ENCODE results near the gene TRDN.
A peak's percentile ranks its signal among the peaks of the same experiment; 100 is the strongest.
"Not testable (repeated sequence)": the region's sequence is repeated elsewhere in the genome, so short reads cannot be mapped to it uniquely, and the experiment has no call there.

TRDN gene

GRCh38 chr6:123383718-123384117 lies 253.0 kb downstream of the TRDN start:
- no peak for DNase-seq

GRCh38 chr6:123380257-123380656 lies 256.5 kb downstream of the TRDN start:
- DNase-seq = no peak

DNA sequence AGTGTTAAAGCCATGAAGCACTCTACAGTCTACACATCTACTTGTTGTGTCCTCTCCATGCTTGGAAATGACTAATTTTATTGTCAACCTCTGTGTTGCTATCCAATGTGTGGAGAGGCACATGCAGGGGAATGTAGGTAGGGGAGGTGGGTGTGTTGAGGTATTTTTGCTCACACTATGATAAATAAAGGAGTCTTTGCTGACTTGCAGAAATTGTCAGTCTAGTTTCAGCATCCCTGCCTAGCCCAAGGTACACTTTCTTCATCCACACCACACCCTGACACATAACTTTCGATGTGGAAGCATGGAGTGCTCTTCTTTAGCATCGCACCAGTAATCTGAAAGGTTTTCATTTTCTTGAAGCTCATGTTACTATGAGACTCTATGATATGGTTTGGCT lies 264.0 kb downstream of the TRDN start:
- no peak for DNase-seq

- no peak for DNase-seq
These were observed 272.8 kb downstream of the TRDN start for GRCh38 chr6:123363912-123364311.

- no peak for DNase-seq
These were observed 276.4 kb downstream of the TRDN start for GRCh38 chr6:123360359-123360758.

DNA sequence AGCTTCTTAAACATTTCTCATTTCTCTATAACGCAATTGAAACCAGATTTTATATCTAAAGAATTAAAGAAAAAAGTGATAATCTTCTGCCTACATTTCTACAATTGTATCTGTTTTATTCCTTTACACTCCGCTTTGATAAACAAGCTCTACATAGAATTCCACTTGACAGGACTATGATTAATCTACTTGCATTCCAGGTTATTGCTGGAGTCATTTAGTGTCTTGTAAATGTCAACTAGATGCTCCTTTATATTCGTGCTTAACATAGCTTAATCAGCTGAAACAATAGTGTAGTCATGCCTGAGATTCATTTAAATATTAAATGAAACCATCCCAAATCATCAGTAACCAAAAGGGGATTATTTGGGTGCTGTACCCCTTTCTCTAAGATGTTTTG lies 284.0 kb downstream of the TRDN start:
- DNase-seq = no peak

DNA sequence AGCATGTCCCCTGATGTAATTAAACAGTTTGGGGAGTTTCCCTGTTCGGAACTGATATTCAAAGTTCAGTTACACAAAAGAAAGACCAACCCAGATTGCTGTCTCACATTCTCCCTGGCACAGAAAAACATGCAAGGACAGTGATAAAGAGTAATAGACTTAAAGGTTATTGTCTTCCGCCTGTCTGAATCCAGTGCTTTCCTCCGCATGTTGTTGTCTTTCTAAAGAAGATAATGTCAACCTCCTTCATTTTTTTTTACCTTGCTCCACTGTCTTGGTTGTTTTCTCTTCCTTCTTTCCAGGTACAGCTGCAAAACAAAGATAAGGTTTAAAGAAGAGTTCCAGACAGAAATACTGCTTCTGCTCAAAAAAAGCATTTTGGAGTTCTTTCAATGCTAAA lies 284.5 kb downstream of the TRDN start:
- no peak for DNase-seq

DNA sequence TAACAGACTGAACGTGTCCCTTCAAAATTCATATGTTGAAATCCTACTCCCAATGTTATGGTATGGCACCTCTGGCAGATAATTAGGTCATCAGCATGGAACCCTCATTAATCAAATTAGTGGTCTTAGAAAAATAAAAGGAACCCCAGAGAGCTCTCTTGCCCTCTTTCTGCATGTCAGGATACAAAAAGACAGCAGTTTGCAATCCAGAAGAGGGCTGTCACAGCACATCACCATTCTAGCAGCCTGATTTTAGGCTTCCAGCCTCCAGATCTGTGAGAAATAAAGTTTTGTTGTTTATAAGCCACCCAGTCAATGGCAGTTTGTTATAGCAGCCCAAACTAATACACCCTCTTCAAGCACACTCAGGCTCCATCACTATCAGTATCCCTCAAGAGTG lies 292.9 kb downstream of the TRDN start:
- DNase-seq = no peak

- DNase-seq = no peak
These were observed 298.4 kb downstream of the TRDN start for GRCh38 chr6:123338394-123338793.

GRCh38 chr6:123333000-123333756 lies 303.6 kb downstream of the TRDN start:
- DNase-seq = no peak

GRCh38 chr6:123332070-123332469 lies 304.7 kb downstream of the TRDN start:
- DNase-seq = no peak

DNA sequence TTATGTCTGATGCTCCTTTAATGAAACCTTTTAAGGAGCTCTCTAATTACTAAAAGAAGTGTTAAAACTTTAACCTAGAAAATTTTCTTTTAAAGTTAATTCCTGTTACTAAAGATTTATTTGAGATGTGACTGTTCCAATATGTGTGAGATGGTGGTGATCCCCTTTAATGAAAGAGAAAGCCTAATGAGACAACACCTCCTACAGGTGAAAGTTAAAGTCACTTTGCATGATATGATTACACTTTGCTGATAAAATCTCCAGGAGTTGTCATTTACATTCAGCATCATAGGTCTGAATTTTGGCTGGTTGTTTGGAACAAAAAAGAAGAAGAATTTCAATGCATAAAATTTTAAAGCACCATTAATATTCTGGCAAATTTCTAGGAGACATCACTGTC lies 307.4 kb downstream of the TRDN start:
- no peak for DNase-seq

DNA sequence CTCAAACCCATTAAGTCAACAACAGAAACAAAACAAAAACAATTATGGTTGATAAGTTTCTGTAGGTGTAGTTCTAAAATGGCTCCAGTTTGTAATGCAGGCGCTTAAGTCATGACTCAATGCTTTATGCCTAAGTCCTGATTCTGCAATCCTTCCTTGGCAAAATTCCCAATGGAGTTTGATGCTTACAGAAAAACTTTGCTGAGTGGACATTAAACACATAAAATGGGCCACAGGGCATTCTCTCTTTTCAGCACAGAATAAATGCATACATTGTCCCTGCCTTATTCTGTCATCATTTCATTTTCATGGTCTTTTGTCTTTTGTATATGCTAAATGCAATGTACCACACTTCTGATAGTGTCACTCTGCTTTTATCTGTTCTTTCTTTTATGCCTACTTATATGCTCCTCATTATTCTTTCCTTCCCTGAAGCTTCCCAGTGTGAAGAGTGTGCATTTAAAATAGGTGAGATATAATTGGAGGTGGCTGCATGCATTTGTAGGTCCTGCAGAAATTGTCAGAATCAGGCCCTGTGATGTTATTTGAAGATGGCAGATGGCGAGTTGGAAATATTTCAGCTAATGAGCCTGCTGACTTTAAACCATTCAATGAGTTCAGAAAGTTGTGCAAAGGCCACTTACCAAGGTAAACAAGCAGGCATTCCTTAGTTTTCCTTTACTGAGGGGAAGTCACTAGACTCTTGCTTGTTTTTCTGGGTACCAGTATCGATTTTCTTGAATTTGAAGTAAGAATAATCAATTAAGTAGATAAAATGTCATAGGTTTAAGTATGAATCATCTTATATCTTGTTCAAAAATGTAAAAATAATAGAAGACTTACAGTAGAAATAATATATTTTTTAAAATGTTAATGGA lies 313.1 kb downstream of the TRDN start:
- peak; percentile 2 for DNase-seq

DNA sequence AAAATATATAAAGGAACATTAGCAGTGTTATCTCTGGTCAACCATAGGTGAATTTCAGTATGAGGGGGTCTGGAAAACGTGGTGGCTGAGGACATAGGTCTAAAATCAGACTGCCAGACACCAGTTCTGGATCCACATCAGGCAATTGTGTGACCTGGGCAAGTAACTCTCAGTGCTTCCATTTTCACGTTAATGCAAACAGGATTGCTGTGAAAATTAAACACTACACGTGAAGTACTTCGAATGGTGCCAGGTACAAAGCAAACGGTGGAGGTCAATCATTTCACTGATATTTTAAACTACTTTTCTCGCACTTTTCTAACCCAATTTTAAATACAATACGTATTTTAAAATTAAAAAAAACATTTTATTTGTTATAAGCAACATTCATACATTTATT lies 315.7 kb downstream of the TRDN start:
- DNase-seq = no peak

DNA sequence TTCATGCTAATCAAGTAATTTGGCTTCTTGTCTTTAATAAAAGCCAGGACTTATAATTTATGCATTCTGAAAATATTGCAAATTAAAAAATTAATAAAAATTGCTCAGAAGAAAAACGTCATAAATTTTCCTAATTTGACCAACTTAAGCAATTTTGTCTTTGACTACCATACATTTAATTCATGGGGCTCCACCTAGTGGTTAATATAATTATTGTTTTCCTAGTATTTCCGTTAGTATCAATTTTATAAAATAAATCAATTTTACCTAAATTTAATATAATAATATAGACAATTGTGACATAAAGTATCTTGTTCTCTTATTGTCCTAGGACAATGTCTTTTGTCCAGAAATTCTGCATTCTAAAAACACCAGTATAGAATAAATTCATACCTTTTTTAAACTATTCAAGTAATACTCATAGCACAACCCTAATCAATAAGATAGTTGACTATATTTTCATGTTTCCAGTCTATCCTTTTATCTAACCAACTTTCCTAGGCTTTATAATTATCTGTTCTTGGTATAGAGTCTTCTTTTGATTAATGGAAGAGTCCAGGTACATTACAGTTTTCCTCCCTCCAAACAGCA lies 319.9 kb downstream of the TRDN start:
- peak; percentile 2 for DNase-seq

DNA sequence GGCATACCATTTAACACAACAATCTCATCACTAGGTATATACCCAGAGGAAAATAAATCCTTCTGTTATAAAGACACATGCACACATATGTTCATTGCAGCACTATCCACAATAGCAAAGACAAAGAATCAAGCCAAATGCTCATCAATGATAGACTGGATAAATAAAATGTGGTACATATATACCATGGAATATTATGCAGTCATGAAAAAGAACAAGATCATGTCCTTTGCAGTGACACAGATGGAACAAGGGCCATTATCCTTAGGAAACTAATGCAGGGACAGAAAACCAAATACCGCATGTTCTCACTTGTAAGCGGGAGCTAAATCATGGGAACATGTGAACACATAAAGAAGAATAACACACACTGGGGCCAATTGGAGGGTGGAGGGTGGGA lies 322.3 kb downstream of the TRDN start:
- DNase-seq = not testable (repeated sequence)

DNA sequence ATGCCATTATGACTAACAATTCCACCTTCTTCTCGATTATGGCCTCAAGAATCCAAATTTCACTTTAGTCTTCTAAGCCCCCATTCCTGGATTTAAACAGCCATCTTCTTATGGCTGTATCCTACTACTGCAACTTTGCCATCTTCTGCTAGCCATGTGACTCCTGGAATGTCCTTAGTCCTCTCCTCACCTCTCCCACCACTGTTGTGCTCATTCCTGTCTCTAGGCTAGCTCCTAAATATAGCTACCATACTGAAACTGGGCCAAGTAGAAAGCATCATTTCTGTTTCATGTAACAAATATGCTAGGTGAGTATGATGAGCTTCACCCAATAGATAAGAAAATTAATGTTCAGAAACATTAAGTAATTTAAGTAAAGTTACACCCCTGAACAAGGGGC lies 327.6 kb downstream of the TRDN start:
- no peak for DNase-seq

- no peak for DNase-seq
These were observed 330.4 kb downstream of the TRDN start for GRCh38 chr6:123306334-123306733.

DNA sequence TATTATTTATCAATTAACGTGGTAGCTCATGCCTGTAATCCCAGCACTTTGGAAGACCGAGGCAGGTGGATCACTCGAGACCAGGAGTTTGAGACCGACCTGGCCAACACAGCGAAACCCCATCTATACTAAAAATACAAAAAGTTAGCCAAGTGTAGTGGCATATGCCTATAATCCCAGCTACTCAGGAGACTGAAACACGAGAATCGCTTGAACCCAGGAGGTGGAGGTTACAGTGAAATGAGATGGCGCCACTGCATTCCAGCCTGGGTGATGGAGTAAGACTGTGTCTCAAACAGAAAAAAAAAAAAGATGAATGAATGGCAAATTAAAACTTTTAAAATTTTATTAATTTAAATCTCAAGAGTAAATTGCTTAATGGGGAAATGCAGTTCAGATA lies 341.1 kb downstream of the TRDN start:
- DNase-seq = no peak

DNA sequence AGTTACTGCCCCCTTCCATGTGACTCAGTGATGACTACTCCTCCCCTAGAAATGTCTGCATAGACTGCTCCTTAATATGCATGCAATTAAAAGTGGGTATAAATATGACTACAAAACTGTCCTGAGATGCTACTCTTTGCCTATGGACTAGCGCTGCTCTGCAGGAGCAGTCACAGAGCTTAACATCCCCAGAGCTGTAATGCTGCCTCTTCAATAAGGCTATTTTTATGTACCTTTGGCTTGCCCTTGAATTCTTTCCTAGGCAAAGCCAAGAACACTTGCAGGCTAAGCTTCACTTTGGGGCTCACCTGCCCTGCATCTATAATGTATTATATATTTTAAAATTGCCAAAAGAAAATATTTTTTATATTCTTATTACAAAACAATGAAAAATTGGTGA lies 341.6 kb downstream of the TRDN start:
- DNase-seq = no peak

GRCh38 chr6:123288649-123289048 lies 348.1 kb downstream of the TRDN start:
- DNase-seq = no peak

DNA sequence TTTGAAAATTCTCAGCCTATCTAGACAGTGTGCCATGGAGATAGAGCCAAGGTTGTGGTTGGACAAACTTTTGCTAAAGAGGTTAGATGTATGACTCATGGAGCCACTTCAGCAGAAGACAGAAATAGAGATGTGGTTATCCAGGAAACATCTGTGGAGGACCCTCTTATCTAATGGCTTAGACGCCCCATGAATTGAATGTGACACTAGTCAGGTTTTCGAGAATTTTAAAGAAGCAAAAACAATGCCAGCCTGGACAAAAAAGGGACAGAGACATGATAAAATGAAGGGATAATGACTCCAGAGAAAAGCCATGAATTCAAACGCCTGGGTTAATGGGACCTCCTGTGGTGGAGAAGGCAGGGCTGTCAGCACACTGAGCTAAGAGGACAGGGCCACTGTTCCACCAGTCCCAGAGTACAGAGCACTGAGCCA lies 360.2 kb downstream of the TRDN start:
- no peak for DNase-seq

DNA sequence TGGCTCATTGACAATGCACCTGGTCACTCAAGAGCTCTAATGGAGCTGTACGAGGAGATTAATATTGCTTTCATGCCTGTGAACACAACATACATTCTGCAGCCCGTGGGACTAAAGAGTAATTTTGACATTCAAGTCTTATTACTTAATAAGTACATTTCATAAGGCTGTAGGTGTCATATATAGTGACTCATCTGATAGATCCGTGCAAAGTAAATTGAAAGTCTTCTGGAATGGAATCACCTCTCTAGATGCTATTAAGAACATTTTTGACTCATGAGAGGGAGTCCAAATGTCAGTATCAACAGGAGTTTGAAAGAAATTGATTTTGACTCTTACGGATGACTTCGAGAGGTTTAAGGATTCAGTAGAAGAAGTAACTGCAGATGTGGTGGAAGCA lies 372.8 kb downstream of the TRDN start:
- no peak for DNase-seq

- no peak for DNase-seq
These were observed 396.1 kb downstream of the TRDN start for GRCh38 chr6:123240626-123241025.

All from RPMI8226 (cell line).